DOHH2 (cell line): ENCODE results near the gene ATP2B2.

ENCODE experiments used
- EZH2phosphoT487 ChIP-seq: fragments of 200-600 bp; sonication (generic); IDR thresholded peaks from 2 replicates; pipeline ENCODE4 v1.6.1; 2017; ENCODE audit warnings: borderline replicate concordance, mild to moderate bottlenecking, antibody characterized with exemption, low read length, moderate library complexity, mixed read lengths
- TF ChIP-seq, protein P1 (sequence below): fragments of 200-600 bp; sonication (generic); IDR thresholded peaks from one replicate; pipeline ENCODE4 v1.5.1; 2014; ENCODE audit warnings: antibody characterized with exemption, mild to moderate bottlenecking, low read depth, low read length; ENCODE audit not compliant: poor library complexity, severe bottlenecking

DNA sequence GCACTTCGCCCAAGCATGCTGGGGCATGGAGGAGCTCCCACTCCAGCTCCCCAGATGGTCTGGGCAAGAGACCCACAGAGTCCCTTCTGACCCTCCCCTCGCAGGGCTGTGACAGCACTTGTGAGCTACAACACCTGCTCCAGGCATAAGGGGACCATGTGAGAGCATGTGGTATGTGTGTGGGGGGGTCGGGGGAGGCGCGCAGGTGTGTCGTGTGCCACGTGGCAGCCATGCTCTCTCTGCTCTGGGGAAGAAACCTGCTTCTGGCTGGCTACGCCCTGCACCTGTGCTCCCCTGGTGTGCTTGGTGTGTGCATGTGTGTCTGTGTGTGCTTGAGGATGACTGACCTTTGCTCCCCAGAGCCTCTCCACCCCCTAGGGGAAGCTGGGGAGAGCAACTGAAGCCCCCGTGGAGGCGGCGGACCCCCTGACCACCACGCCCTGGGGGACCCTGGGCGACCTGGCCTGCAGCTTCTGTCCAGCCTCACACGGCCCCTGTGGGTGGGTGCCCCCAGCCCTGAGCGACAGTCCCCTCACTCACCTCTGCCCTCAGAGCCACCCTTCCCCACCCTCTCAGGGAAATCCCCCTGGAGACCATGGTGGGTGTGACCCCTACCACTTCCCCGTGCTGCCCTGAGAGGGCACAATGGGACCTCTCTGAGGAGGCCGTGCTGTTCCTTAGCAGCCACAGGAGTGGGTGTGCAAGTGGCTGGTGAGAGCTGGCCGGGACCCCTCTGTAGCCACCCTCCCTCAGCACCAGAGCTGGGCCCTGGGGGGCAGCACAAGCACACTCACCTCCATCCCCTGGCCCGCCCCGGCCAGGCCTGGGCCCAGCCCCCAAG, 167.8 kb downstream of the ATP2B2 start:
- TF ChIP-seq, protein P1, sequence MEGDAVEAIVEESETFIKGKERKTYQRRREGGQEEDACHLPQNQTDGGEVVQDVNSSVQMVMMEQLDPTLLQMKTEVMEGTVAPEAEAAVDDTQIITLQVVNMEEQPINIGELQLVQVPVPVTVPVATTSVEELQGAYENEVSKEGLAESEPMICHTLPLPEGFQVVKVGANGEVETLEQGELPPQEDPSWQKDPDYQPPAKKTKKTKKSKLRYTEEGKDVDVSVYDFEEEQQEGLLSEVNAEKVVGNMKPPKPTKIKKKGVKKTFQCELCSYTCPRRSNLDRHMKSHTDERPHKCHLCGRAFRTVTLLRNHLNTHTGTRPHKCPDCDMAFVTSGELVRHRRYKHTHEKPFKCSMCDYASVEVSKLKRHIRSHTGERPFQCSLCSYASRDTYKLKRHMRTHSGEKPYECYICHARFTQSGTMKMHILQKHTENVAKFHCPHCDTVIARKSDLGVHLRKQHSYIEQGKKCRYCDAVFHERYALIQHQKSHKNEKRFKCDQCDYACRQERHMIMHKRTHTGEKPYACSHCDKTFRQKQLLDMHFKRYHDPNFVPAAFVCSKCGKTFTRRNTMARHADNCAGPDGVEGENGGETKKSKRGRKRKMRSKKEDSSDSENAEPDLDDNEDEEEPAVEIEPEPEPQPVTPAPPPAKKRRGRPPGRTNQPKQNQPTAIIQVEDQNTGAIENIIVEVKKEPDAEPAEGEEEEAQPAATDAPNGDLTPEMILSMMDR: peak; percentile 8
- no peak for TF ChIP-seq EZH2phosphoT487
